Measurements from ENCODE around the gene GLYAT. TPM values are rescaled to one million over a fixed set of nuclear protein-coding genes. Genes with fewer than 3 reads are reported as not detected.

The GLYAT gene
- total and polyA plus RNA-seq, 2 experiments from 2014 or later, result 0.10 TPM; not detected in 1

- Mint-ChIP-seq H3K36me3 (ENCODE audit: low read depth) (peaks cover 3% of the 10 kb centered on the region; the same call in 2 of the 3 replicates), H3K4me1 (no peaks in the 10 kb centered on the region), H3K9me3 (peaks cover 68% of the 10 kb centered on the region), H3K27me3 (ENCODE audit: insufficient read depth, low read depth, poor library complexity) (no peaks in the 10 kb centered on the region), H3K27ac (no peak overlapping the region), H3K4me3 (no peak overlapping the region)
- H3K4me3 ChIP-seq, result no peak overlapping the region
- no peak overlapping the region for H3K27ac ChIP-seq (ENCODE audit: low read depth)
- ATAC-seq (no peak), DNase-seq (ENCODE audit: low spot score) (no peak)
- H3K4me1 ChIP-seq (ENCODE audit: insufficient read depth), result no peaks in the 10 kb centered on the region
- no peaks in the 10 kb centered on the region for H3K9me2 ChIP-seq (ENCODE audit: insufficient read depth)
- TF ChIP-seq ETS1 (IDR thresholded peaks at IDR 0.05) (no peak), ZNF462 (CRISPR knock-in tag; IDR thresholded peaks at IDR 0.05) (no peak), POLR2AphosphoS5 (IDR thresholded peaks at IDR 0.05; ENCODE audit: low read depth) (no peak), STAT1 (IDR thresholded peaks at IDR 0.05; ENCODE audit: unreplicated experiment) (no peak)
- no peak overlapping the region for H2AFZ ChIP-seq
- no peaks in the 10 kb centered on the region; the same call in 1 of the 2 replicates for H3K36me3 ChIP-seq (ENCODE audit: insufficient read depth)
- H3F3A ChIP-seq (replicated peaks; ENCODE audit: low read depth), result no peaks in the 10 kb centered on the region
- no peaks in the 10 kb centered on the region for H3K79me2 ChIP-seq (replicated peaks; ENCODE audit: insufficient read depth)
- H4K20me1 ChIP-seq (replicated peaks; ENCODE audit: insufficient read depth), result no peaks in the 10 kb centered on the region
- H3K27me3 ChIP-seq (ENCODE audit: insufficient read depth), result no peaks in the 10 kb centered on the region
- H3K4me2 ChIP-seq, result no peak overlapping the region
Observed at GRCh38 chr11:58765078-58765477, 33.3 kb upstream of the GLYAT start.

GRCh38 chr11:58763120-58763490 lies 31.4 kb upstream of the GLYAT start:
- H3K4me3 ChIP-seq, result no peak overlapping the region
- Mint-ChIP-seq H3K4me1 (no peaks in the 10 kb centered on the region), H3K9me3 (peaks cover 67% of the 10 kb centered on the region), H3K36me3 (ENCODE audit: low read depth) (peaks cover 3% of the 10 kb centered on the region; the same call in 2 of the 3 replicates), H3K4me3 (no peak overlapping the region), H3K27ac (no peak overlapping the region), H3K27me3 (ENCODE audit: insufficient read depth, low read depth, poor library complexity) (no peaks in the 10 kb centered on the region)
- H2AFZ ChIP-seq, result no peak overlapping the region
- no peaks in the 10 kb centered on the region for H3K27me3 ChIP-seq (ENCODE audit: insufficient read depth)
- H3K4me2 ChIP-seq, result no peak overlapping the region
- H3K36me3 ChIP-seq (ENCODE audit: insufficient read depth), result no peaks in the 10 kb centered on the region; the same call in 1 of the 2 replicates
- ATAC-seq (no peak), DNase-seq (ENCODE audit: low spot score) (no peak)
- no peak overlapping the region for H3K27ac ChIP-seq (ENCODE audit: low read depth)
- H4K20me1 ChIP-seq (replicated peaks; ENCODE audit: insufficient read depth), result no peaks in the 10 kb centered on the region
- H3K9me2 ChIP-seq (ENCODE audit: insufficient read depth), result no peaks in the 10 kb centered on the region
- no peaks in the 10 kb centered on the region for H3K4me1 ChIP-seq (ENCODE audit: insufficient read depth)
- no peaks in the 10 kb centered on the region for H3K79me2 ChIP-seq (replicated peaks; ENCODE audit: insufficient read depth)
- H3F3A ChIP-seq (replicated peaks; ENCODE audit: low read depth), result no peaks in the 10 kb centered on the region
- no peak for TF ChIP-seq CREB1 (CRISPR knock-in tag; IDR thresholded peaks at IDR 0.05; ENCODE audit: low read depth)
- TF ChIP-seq CTCF (conservative IDR thresholded peaks at IDR 0.05; ENCODE audit: low read depth in 2 of 2), result no peak
- no peak for TF ChIP-seq ZNF331 (CRISPR knock-in tag; IDR thresholded peaks at IDR 0.05; ENCODE audit: low read depth)
- TF ChIP-seq JUNB (IDR thresholded peaks at IDR 0.05; ENCODE audit: unreplicated experiment), result no peak
- TF ChIP-seq POLR2AphosphoS5 (IDR thresholded peaks at IDR 0.05; ENCODE audit: low read depth), result no peak
- TF ChIP-seq ETS1 (IDR thresholded peaks at IDR 0.05), result no peak
- TF ChIP-seq NANOG (IDR thresholded peaks at IDR 0.05; ENCODE audit: borderline replicate concordance), result no peak
- TF ChIP-seq ZNF114 (CRISPR knock-in tag; IDR thresholded peaks at IDR 0.05), result no peak
- no peak for TF ChIP-seq STAT1 (IDR thresholded peaks at IDR 0.05; ENCODE audit: unreplicated experiment)
- TF ChIP-seq EZH2 (IDR thresholded peaks at IDR 0.05; ENCODE audit: low read depth, unreplicated experiment), result no peak

All from GM23338 (cell line).